Neural progenitor cell (in vitro differentiated cells): Measurements from ENCODE around the gene ARHGEF12.

ENCODE experiments used
- CTCF ChIP-seq: fragments of 200-600 bp; sonication (generic); IDR thresholded peaks from 2 replicates; pipeline ENCODE4 v1.5.1; 2017; ENCODE audit warnings: antibody characterized with exemption, mild to moderate bottlenecking
- EZH2 ChIP-seq: fragments of 200-600 bp; sonication (generic); IDR thresholded peaks from 2 replicates; pipeline ENCODE4 v1.6.1; 2017; ENCODE audit warnings: antibody characterized with exemption, mild to moderate bottlenecking, moderate library complexity

- TF ChIP-seq CTCF (peak; percentile 41), EZH2 (no peak)
These were observed 29.5 kb upstream of the ARHGEF12 start for GRCh38 chr11:120306519-120307242.
